SJCRH30 (cell line): Measurements from ENCODE around the gene HSPA12B. TPM values are rescaled to one million over a fixed set of nuclear protein-coding genes. Genes with fewer than 3 reads are reported as not detected.
"Not testable (repeated sequence)": the region's sequence is repeated elsewhere in the genome, so short reads cannot be mapped to it uniquely, and the experiment has no call there.

Experiments
- DNase-seq, 2 experiments: peaks; one replicate each; pipeline ENCODE4 v3.0.0-alpha.2; 2015 to 2020
- H3K27ac ChIP-seq: fragments of 250-450 bp; sonication (Bioruptor Pico); 2 replicates; pipeline ENCODE4 v1.5.1; 2020; ENCODE audit warnings: mild to moderate bottlenecking, moderate library complexity
- H3K27me3 ChIP-seq: fragments of 250-450 bp; sonication (Bioruptor Pico); 2 replicates; pipeline ENCODE4 v1.5.1; 2020; ENCODE audit warnings: mild to moderate bottlenecking, moderate library complexity
- H3K36me3 ChIP-seq: fragments of 250-450 bp; sonication (Bioruptor Pico); 2 replicates; pipeline ENCODE4 v1.5.1; 2020; ENCODE audit warnings: mild to moderate bottlenecking, moderate library complexity
- H3K4me1 ChIP-seq: fragments of 250-450 bp; sonication (Bioruptor Pico); 2 replicates; pipeline ENCODE4 v1.5.1; 2020; ENCODE audit warnings: mild to moderate bottlenecking, moderate library complexity
- H3K4me3 ChIP-seq: fragments of 250-450 bp; sonication (Bioruptor Pico); 2 replicates; pipeline ENCODE4 v1.5.1; 2020; ENCODE audit warnings: mild to moderate bottlenecking, moderate library complexity
- H3K9me3 ChIP-seq: fragments of 250-450 bp; sonication (Bioruptor Pico); replicated peaks from 2 replicates; pipeline ENCODE4 v1.5.1; 2020; ENCODE audit warnings: mild to moderate bottlenecking, moderate library complexity
- total RNA-seq: library from RNA; depleted of rRNA; stranded (reverse); fragments of >200 nt; shearing (Covaris generic); gene quantifications from 2 replicates; pipeline ENCODE4 v1.2.3, GENCODE V29; 2014

The HSPA12B gene
- total RNA-seq, 1 experiment from 2014 or later: not detected

GRCh38 chr20:3786126-3786484, 53.6 kb downstream of the HSPA12B start:
- H3K9me3 ChIP-seq: no peaks in the 10 kb centered on the region
- no peaks in the 10 kb centered on the region for H3K4me1 ChIP-seq
- no peaks in the 10 kb centered on the region for H3K36me3 ChIP-seq
- H3K27ac ChIP-seq: no peak overlapping the region
- H3K27me3 ChIP-seq: no peaks in the 10 kb centered on the region
- DNase-seq: no peak
- H3K4me3 ChIP-seq: peak overlapping the region; percentile 49

- H3K4me1 ChIP-seq: no peaks in the 10 kb centered on the region
- no peaks in the 10 kb centered on the region for H3K36me3 ChIP-seq
- peak; percentile 77 to 86 for DNase-seq
- no peak within 1 kb of the TSS for H3K27ac ChIP-seq
- H3K4me3 ChIP-seq: peak within 1 kb of the TSS; percentile 49
- H3K27me3 ChIP-seq: no peaks in the 10 kb centered on the region
- no peaks in the 10 kb centered on the region for H3K9me3 ChIP-seq
These were observed 54.3 kb downstream of the HSPA12B start, which contains the start of gene CENPB for GRCh38 chr20:3786665-3787323. TSS of gene CENPB (minus strand) at chr20:3786740. CDS start at chr20:3786483, 257 bp downstream.

GRCh38 chr20:3787324-3788014, 55.0 kb downstream of the HSPA12B start:
- H3K27ac ChIP-seq: no peak overlapping the region
- H3K36me3 ChIP-seq: no peaks in the 10 kb centered on the region
- H3K4me1 ChIP-seq: no peaks in the 10 kb centered on the region
- DNase-seq: no peak
- H3K9me3 ChIP-seq: no peaks in the 10 kb centered on the region
- peak overlapping the region; percentile 48 for H3K4me3 ChIP-seq
- H3K27me3 ChIP-seq: no peaks in the 10 kb centered on the region

- Histone ChIP-seq H3K9me3 (no peaks in the 10 kb centered on the region), H3K4me1 (no peaks in the 10 kb centered on the region), H3K36me3 (no peaks in the 10 kb centered on the region), H3K27me3 (no peaks in the 10 kb centered on the region), H3K4me3 (no peak overlapping the region), H3K27ac (no peak overlapping the region)
- DNase-seq: peak; percentile 40 to 59
These were observed 56.2 kb downstream of the HSPA12B start for GRCh38 chr20:3788685-3789155.

GRCh38 chr20:3789201-3789600, 56.7 kb downstream of the HSPA12B start:
- not testable (repeated sequence) for H3K27me3 ChIP-seq, H3K27ac ChIP-seq, H3K4me3 ChIP-seq, DNase-seq, H3K36me3 ChIP-seq, H3K4me1 ChIP-seq, H3K9me3 ChIP-seq

- H3K9me3 ChIP-seq, DNase-seq, H3K4me3 ChIP-seq, H3K36me3 ChIP-seq, H3K27ac ChIP-seq, H3K27me3 ChIP-seq: not testable (repeated sequence)
- peaks cover 18% of the 10 kb centered on the region for H3K4me1 ChIP-seq
These were observed 61.7 kb downstream of the HSPA12B start for GRCh38 chr20:3794168-3794567.

GRCh38 chr20:3794701-3795420, 62.4 kb downstream of the HSPA12B start:
- H3K9me3 ChIP-seq: no peaks in the 10 kb centered on the region
- peaks cover 25% of the 10 kb centered on the region for H3K4me1 ChIP-seq
- no peaks in the 10 kb centered on the region for H3K27me3 ChIP-seq
- no peak overlapping the region for H3K4me3 ChIP-seq
- DNase-seq: no peak
- H3K36me3 ChIP-seq: peaks cover 2% of the 10 kb centered on the region; the same call in 1 of the 2 replicates
- no peak overlapping the region for H3K27ac ChIP-seq

GRCh38 chr20:3795511-3796468, 63.3 kb downstream of the HSPA12B start, which contains the start of gene CDC25B:
TSS of gene CDC25B (plus strand) at chr20:3796310. CDS start at chr20:3796532, 222 bp downstream.
- DNase-seq: peak; percentile 98 to 99
- Histone ChIP-seq H3K4me3 (peak within 1 kb of the TSS; percentile 98), H3K27ac (peak within 1 kb of the TSS; percentile 92), H3K9me3 (no peaks in the 10 kb centered on the region), H3K4me1 (peaks cover 30% of the 10 kb centered on the region), H3K27me3 (no peaks in the 10 kb centered on the region), H3K36me3 (peaks cover 9% of the 10 kb centered on the region)

- peak overlapping the region; percentile 98 for H3K4me3 ChIP-seq
- H3K27me3 ChIP-seq: no peaks in the 10 kb centered on the region
- peak; percentile 36 to 47 for DNase-seq
- H3K36me3 ChIP-seq: peaks cover 17% of the 10 kb centered on the region
- peaks cover 30% of the 10 kb centered on the region for H3K4me1 ChIP-seq
- peak overlapping the region; percentile 92 for H3K27ac ChIP-seq
- no peaks in the 10 kb centered on the region for H3K9me3 ChIP-seq
These were observed 64.2 kb downstream of the HSPA12B start for GRCh38 chr20:3796477-3797225.

GRCh38 chr20:3797226-3797545, 64.7 kb downstream of the HSPA12B start:
- H3K4me1 ChIP-seq: peaks cover 30% of the 10 kb centered on the region
- H3K9me3 ChIP-seq: no peaks in the 10 kb centered on the region
- H3K27ac ChIP-seq: peak overlapping the region; percentile 92
- no peaks in the 10 kb centered on the region for H3K27me3 ChIP-seq
- peaks cover 23% of the 10 kb centered on the region for H3K36me3 ChIP-seq
- DNase-seq: no peak
- H3K4me3 ChIP-seq: peak overlapping the region; percentile 98

- peaks cover 29% of the 10 kb centered on the region for H3K36me3 ChIP-seq
- peak overlapping the region; percentile 92 for H3K27ac ChIP-seq
- peak overlapping the region; percentile 98 for H3K4me3 ChIP-seq
- no peaks in the 10 kb centered on the region for H3K27me3 ChIP-seq
- H3K4me1 ChIP-seq: peaks cover 30% of the 10 kb centered on the region
- no peaks in the 10 kb centered on the region for H3K9me3 ChIP-seq
- no peak for DNase-seq
These were observed 65.3 kb downstream of the HSPA12B start for GRCh38 chr20:3797592-3798372.

- Histone ChIP-seq H3K36me3 (peaks cover 35% of the 10 kb centered on the region), H3K9me3 (no peaks in the 10 kb centered on the region), H3K27ac (peak overlapping the region; percentile 49), H3K4me3 (no peak overlapping the region), H3K4me1 (peaks cover 30% of the 10 kb centered on the region), H3K27me3 (no peaks in the 10 kb centered on the region)
- no peak for DNase-seq
These were observed 65.9 kb downstream of the HSPA12B start for GRCh38 chr20:3798373-3798768.

GRCh38 chr20:3798908-3799248, 66.4 kb downstream of the HSPA12B start:
- Histone ChIP-seq H3K27ac (peak overlapping the region; percentile 49), H3K4me1 (peaks cover 30% of the 10 kb centered on the region), H3K36me3 (peaks cover 40% of the 10 kb centered on the region), H3K27me3 (no peaks in the 10 kb centered on the region), H3K9me3 (no peaks in the 10 kb centered on the region), H3K4me3 (no peak overlapping the region)
- DNase-seq: peak; percentile 70 to 78
